ENCODE data around the gene LRMDA. TPM values are rescaled to one million over a fixed set of nuclear protein-coding genes. Genes with fewer than 3 reads are reported as not detected.

The LRMDA gene
- total RNA-seq, 3 donors from 2014 or later = 9.4 to 14.9 (median 10.3) TPM

- Histone ChIP-seq H3K9me3 (no peaks in the 10 kb centered on the region), H3K4me3 (no peak overlapping the region), H3K36me3 (ENCODE audit: low read depth) (no peaks in the 10 kb centered on the region), H3K4me1 (ENCODE audit: low read depth) (no peaks in the 10 kb centered on the region)
- DNase-seq (no peak), ATAC-seq (no peak)
- TF ChIP-seq CTCF (IDR thresholded peaks at IDR 0.05) = no peak
- intact Hi-C loops (cut with DNase I, micrococcal nuclease) = no loop called here
Observed at GRCh38 chr10:76342996-76343395, 911.6 kb downstream of the LRMDA start.

GRCh38 chr10:76347832-76348231 is 916.4 kb downstream of the LRMDA start:
- no peaks in the 10 kb centered on the region for H3K9me3 ChIP-seq
- H3K36me3 ChIP-seq (ENCODE audit: low read depth) = no peaks in the 10 kb centered on the region
- TF ChIP-seq CTCF (IDR thresholded peaks at IDR 0.05) = no peak
- H3K4me1 ChIP-seq (ENCODE audit: low read depth) = no peaks in the 10 kb centered on the region
- ATAC-seq (no peak), DNase-seq (no peak)
- intact Hi-C loops (cut with DNase I, micrococcal nuclease) = no loop called here
- H3K4me3 ChIP-seq = no peak overlapping the region

GRCh38 chr10:76350583-76350982 is 919.2 kb downstream of the LRMDA start:
- H3K4me1 ChIP-seq (ENCODE audit: low read depth) = no peaks in the 10 kb centered on the region
- no peaks in the 10 kb centered on the region for H3K9me3 ChIP-seq
- DNase-seq = no peak
- no peak for ATAC-seq
- TF ChIP-seq CTCF (IDR thresholded peaks at IDR 0.05) = no peak
- intact Hi-C loops (cut with DNase I, micrococcal nuclease) = no loop called here
- no peaks in the 10 kb centered on the region for H3K36me3 ChIP-seq (ENCODE audit: low read depth)
- no peak overlapping the region for H3K4me3 ChIP-seq

GRCh38 chr10:76352300-76352699 is 920.9 kb downstream of the LRMDA start:
- TF ChIP-seq CTCF (IDR thresholded peaks at IDR 0.05) = no peak
- Histone ChIP-seq H3K36me3 (ENCODE audit: low read depth) (no peaks in the 10 kb centered on the region), H3K9me3 (no peaks in the 10 kb centered on the region), H3K4me3 (no peak overlapping the region), H3K4me1 (ENCODE audit: low read depth) (no peaks in the 10 kb centered on the region)
- intact Hi-C loops (cut with DNase I, micrococcal nuclease) = no loop called here
- DNase-seq (no peak), ATAC-seq (no peak)

GRCh38 chr10:76353237-76353851 is 921.9 kb downstream of the LRMDA start:
- ATAC-seq = no peak

More at GRCh38 chr10:76353237-76353851, 921.9 kb downstream of the LRMDA start:
- Histone ChIP-seq H3K9me3 (no peaks in the 10 kb centered on the region), H3K36me3 (ENCODE audit: low read depth) (no peaks in the 10 kb centered on the region), H3K4me1 (ENCODE audit: low read depth) (no peaks in the 10 kb centered on the region), H3K4me3 (no peak overlapping the region)
- DNase-seq = no peak
- intact Hi-C loops (cut with DNase I, micrococcal nuclease) = no loop called here
- TF ChIP-seq CTCF (IDR thresholded peaks at IDR 0.05) = no peak

Measured in mucosa of descending colon (tissue), 3 donors.